A549 (cell line): ENCODE measurements around the gene RRAS.

Experiments used
- POLR2A ChIP-seq: IDR thresholded peaks from 2 replicates; pipeline ENCODE4 v1.6.1; 2012; ENCODE audit warnings: mild to moderate bottlenecking, low read length
- RFX5 ChIP-seq: fragments of 450-650 bp; IDR thresholded peaks from 2 replicates; pipeline ENCODE4 v1.7.1; 2014; ENCODE audit warnings: antibody characterized with exemption, mild to moderate bottlenecking, moderate library complexity
- TF ChIP-seq, protein P1 (sequence below): IDR thresholded peaks from 2 replicates; pipeline ENCODE4 v1.6.1; 2012
- TF ChIP-seq, protein P2 (sequence below): fragments of >200 bp; sonication (Bioruptor Twin); formaldehyde crosslinking; IDR thresholded peaks from 3 replicates; pipeline ENCODE4 v1.5.1; 2016

DNA sequence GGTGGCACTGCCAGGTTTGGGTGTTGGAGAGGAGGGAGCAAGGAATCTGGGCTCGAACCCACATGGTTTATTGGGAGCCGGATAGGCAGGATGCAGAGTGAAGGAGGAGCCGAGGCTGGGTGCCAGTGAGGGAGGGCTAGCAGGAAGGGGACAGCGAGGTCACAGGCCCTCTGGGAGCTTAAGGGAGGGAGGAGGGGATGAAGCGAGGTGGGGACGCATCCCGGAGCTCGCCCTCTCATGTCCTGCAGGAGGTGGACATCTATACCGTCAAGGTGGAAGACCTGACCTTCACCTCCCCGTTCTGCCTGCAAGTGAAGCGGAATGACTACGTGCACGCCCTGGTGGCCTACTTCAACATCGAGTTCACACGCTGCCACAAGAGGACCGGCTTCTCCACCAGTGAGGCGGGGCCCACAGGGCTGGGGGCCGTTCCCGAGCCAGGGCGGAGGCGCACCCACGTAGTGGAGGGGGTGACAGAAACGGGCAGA, 45.9 kb upstream of the RRAS start:
- TF ChIP-seq, protein P1, sequence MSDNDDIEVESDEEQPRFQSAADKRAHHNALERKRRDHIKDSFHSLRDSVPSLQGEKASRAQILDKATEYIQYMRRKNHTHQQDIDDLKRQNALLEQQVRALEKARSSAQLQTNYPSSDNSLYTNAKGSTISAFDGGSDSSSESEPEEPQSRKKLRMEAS = no peak
- TF ChIP-seq, protein P2, sequence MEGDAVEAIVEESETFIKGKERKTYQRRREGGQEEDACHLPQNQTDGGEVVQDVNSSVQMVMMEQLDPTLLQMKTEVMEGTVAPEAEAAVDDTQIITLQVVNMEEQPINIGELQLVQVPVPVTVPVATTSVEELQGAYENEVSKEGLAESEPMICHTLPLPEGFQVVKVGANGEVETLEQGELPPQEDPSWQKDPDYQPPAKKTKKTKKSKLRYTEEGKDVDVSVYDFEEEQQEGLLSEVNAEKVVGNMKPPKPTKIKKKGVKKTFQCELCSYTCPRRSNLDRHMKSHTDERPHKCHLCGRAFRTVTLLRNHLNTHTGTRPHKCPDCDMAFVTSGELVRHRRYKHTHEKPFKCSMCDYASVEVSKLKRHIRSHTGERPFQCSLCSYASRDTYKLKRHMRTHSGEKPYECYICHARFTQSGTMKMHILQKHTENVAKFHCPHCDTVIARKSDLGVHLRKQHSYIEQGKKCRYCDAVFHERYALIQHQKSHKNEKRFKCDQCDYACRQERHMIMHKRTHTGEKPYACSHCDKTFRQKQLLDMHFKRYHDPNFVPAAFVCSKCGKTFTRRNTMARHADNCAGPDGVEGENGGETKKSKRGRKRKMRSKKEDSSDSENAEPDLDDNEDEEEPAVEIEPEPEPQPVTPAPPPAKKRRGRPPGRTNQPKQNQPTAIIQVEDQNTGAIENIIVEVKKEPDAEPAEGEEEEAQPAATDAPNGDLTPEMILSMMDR = no peak
- TF ChIP-seq POLR2A (no peak), RFX5 (no peak)
